ENCODE measurements around the gene TRABD2B.

The TRABD2B gene

GRCh38 chr1:47713975-47714767, 283.0 kb downstream of the TRABD2B start:
- DNase-seq, result no peak

DNA sequence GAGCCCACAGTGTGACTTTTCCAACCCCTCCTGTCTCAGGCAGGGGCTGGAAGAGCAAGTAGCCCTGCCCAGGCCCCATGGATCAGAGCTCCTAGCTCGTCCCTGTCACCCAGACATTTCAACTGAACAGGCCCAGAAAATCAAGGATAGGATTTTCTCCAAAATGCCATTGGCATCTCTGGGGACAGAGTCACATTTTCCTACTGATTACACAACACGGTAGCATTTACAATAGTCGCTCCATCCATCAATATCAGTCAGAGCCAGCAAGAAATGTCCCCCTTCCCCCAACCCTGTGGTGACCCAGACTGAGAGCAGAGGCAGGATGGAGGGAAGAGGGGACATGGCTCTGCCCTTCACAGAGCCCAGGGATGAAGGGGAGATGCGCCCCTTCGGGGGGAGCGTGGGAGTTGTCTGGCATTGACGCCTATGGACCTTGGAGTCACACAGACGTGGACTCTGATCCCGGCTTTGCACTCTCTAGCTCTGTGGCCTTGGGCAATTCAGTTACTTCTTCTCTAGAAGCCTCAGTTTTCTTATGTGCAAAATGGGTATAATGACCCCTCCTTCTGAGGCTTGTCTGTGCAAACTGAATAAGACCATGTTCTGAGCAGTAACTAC, 283.7 kb downstream of the TRABD2B start:
- DNase-seq, result no peak

DNA sequence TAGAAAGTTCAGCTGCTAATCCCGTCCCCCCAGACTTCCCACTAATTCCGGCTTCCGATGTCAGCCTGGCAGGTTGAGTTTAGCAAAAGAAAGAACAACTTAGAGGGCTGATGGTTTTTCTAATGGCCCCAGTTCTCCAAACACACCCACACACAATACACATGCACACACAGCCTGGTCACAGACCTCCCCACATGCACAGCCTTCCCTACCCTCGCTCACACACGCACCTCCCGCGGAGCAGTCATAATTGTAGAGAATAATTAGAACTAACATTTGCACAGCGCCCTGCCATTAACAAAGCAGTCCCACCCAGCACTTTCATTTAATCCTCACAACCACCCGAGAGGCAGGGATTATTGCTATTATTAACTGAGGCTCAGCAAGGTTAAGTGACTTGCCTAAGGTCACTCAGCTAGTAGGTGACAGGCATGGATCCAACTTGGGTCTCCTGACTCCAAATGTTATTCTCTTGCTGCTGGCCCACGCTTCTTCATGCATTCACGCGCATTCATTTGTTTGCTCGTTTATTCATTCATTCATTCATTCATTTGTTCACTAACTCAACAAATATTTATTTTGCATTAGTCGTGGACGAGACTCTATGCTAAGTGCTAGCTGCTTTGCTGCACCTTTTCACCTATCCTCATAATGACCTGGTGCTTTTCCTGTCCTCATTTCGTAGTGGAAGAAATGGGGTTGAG, 284.4 kb downstream of the TRABD2B start:
- no peak for DNase-seq

- DNase-seq, result no peak
Measured at GRCh38 chr1:47711848-47712492, 285.2 kb downstream of the TRABD2B start.

DNA sequence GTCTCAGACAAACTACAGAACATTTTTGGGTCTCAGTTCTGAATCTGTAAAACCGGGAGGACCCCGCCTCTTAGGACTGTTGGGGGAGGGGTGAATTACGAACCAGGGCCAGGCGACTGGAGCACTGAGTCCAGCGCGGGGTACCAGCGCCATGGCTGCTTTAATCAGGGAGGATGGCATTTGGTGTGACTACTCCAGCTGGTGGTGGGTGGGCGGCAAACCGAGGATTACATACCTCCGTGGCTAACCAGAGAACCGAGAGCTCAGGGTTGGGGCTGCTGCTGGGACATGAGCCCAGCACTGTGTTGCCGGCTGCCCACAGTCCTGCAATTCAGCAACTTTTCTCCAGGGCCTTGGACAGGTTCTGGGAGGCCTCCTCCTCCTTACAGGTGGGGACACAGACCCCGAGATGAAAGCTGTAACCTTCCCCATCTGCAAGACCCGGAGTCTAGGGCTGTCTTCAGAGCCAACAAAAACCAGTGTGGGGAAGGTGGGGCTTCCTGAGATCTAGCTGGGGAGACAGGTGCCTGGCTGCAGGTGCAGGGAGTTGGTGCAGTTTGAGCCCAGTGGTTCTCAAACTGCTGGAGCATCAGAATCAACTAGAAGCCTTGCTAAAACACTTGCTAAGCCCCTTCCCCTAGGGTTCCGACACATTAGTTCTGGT, 285.9 kb downstream of the TRABD2B start:
- DNase-seq, result no peak
